Gastroesophageal sphincter (tissue), 3 donors: ENCODE measurements around the gene STK32C.

Experiments
- CTCF ChIP-seq, 4 experiments: fragments of 200-600 bp in 2 of 4; fragments of 450-650 bp in 2 of 4; sonication (generic) in 1 of 4; IDR thresholded peaks; one replicate each; pipeline ENCODE4 v1.5.1; 2017 to 2019; ENCODE audit warnings: antibody characterized with exemption in 4 of 4, mild to moderate bottlenecking in 2 of 4, moderate library complexity in 2 of 4
- EP300 ChIP-seq: sonication (generic); formaldehyde crosslinking; IDR thresholded peaks from one replicate; pipeline ENCODE4 v1.6.1; 2017; ENCODE audit warnings: antibody characterized with exemption, mild to moderate bottlenecking
- POLR2A ChIP-seq, 2 donors: fragments of 450-650 bp; IDR thresholded peaks; one replicate each; pipeline ENCODE4 v1.6.1; 2017; ENCODE audit warnings: antibody characterized with exemption in 2 of 2, mild to moderate bottlenecking in 2 of 2, moderate library complexity in 1 of 2
- POLR2AphosphoS5 ChIP-seq: sonication (generic); formaldehyde crosslinking; IDR thresholded peaks from one replicate; pipeline ENCODE4 v1.6.1; 2017; ENCODE audit warnings: antibody characterized with exemption

GRCh38 chr10:132321726-132322125 lies 14.0 kb upstream of the STK32C start:
- TF ChIP-seq CTCF (IDR thresholded peaks at IDR 0.05) (no peak), POLR2A (IDR thresholded peaks at IDR 0.05) (no peak), POLR2AphosphoS5 (no peak), EP300 (no peak)
